Renal cortical epithelial cell (primary cell): ENCODE measurements around the gene PLPPR3. TPM values are rescaled to one million over a fixed set of nuclear protein-coding genes. Genes with fewer than 3 reads are reported as not detected.
A peak's percentile ranks its signal among the peaks of the same experiment; 100 is the strongest.
"Not testable (repeated sequence)": the region's sequence is repeated elsewhere in the genome, so short reads cannot be mapped to it uniquely, and the experiment has no call there.

Experiments used
- DNase-seq: peaks from one replicate; pipeline ENCODE4 v3.0.0-alpha.2; 2011; ENCODE audit warnings: low read depth
- total RNA-seq: library from RNA; depleted of rRNA; stranded (reverse); fragments of >200 nt; gene quantifications from 2 replicates; pipeline ENCODE4 v1.2.3, GENCODE V29; 2014

The PLPPR3 gene
- total RNA-seq, 1 donor from 2014 or later = 0.50 TPM

- no peak for DNase-seq
These were observed 6.1 kb upstream of the PLPPR3 start, which contains the start of gene AZU1 for GRCh38 chr19:827710-828321. TSS of gene AZU1 (plus strand) at chr19:827837. CDS start at chr19:827847, 10 bp downstream.

DNA sequence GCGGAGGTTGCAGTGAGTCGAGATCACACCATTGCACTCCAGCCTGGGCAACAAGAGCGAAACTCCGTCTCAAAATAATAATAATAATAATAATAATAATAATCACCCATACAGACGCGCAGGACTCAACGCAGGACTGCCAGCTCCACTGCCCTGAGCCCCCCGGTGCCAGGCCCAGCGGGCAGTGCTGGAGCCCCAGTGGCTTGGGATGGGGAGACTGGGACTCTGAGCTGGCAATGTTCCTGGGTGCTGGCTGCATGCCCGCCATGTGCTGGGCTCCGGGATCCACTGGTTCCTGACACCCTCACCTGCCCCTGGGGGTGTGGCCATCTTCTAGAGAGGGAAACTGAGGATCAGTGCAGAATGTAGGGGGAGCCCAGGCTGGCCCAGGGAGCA, 5.6 kb upstream of the PLPPR3 start:
- no peak for DNase-seq

DNA sequence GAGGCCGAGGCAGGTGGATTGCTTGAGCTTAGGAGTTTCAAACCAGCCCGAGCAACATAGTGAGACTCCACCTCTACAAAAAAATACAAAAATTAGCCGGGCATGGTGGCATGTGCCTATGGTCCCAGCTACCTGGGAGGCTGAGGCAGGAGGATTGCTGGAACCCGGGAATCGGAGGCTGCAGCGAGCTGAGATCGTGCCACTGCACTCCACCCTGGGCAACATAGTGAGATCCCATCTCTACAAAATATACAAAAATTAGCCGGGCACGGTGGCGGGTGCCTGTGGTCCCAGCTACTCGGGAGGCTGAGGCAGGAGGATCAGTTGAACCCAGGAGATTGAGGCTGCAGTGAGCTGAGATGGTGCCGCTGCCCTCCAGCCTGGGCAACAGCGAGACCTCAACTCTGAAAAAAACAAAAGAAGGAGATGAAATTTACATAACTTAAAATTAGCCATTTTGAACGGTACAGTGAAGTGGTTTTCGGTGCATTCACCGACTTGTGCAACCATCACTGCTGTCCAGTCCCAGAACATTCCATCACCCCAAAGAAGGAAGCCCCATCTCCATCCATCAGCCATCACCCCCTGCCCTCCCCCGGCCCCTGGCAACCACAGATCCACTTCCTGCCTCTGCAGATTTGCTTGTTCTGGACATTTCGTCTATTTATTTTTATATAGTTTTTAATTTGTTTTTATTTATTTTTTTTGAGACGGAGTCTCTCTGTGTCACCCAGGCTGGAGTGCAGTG, 4.3 kb upstream of the PLPPR3 start:
- DNase-seq = no peak

DNA sequence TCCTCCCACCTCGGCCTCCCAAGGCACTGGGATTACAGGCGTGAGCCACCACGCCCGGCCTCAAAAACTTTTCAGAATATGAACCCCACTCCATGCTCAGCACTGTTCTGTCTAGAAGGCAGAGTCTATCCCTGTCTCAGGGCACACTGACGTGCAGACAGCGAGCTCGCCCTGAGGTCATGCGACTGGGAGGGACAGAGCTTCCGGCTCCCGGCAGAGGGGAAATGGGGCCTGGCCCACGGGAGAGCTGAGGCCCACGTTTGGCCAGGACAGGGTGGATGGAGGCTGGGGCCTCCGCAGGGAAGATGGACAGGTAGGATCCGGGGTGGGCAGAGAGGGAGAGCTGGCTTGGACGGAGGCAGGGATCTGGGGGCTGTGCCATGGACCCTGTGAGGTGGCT, 3.1 kb upstream of the PLPPR3 start:
- DNase-seq = no peak

DNA sequence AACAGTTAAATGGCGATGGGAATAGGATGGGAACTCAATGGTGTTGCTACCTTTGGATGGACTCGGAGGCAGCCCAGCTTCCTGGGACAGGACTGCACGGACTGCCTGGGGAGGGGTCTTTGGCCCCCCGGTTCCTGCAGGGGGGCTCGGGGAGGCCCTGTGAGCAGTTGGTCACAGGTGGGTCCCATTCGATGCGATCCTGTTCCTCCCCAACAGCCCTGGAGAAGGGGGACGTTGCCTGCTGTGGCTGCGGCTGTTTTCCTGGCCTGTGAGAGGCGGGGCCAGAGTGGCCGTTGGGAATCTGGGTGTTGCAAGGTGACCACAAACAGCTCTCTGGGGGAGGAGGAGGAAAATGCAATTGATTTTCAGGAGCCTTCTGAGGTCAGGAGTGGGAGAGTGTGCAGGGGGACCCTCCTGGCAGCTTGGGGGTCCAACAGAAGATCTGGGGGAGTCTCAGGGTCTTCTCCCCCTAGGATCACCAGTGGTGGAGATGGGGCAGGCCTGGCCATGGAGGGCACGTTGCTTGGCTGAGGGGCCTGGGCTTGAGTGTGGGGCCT, 1.9 kb upstream of the PLPPR3 start:
- DNase-seq = peak; percentile 21

- no peak for DNase-seq
These were observed 427 bp downstream of the PLPPR3 start for GRCh38 chr19:821231-821824.

- not testable (repeated sequence) for DNase-seq
These were observed 1.5 kb downstream of the PLPPR3 start for GRCh38 chr19:820212-820611.

DNA sequence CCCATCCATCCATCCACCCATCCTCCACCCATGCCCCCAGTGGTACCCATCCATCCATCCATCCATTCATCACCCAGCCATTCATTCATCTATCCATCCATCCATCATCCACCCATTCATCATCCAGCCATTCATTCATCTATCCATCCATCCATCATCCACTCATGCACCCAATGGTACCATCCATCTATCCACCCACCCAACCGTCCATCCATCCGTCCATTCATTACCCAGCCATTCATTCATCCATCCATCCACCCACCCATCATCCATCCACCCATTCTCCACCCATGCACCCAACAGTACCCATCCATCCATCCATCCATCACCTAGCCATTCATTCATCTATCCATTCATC, 5.3 kb downstream of the PLPPR3 start:
- DNase-seq = no peak

DNA sequence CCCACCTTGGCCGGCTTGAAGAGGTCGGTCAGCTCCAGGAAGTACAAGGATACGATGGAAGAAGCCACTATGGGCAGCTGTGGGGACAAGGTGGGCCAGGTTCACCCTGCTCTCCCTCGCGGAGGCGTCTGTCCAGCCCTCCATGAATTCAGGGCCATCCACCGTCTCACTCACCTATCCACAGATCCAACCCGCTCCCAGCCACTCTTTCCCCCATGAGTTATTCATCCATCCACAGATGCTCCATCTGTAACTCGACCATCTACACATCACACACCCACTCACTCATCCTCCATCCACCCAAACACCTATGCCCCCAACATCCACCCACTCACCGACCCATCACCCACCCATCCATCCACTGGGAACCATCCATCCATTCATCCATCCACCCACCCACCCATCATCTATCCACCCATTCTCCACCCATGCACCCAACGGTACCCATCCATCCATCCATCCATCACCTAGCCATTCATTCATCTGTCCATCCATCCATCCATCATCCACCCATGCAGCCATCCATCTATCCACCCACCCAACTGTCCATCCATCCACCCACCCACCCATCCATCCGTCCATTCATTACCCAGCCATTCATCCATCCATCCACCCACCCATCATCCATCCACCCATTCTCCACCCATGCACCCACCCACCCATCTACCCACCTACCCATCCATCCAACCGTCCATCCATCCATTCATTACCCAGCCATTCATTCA, 5.8 kb downstream of the PLPPR3 start:
- no peak for DNase-seq

DNA sequence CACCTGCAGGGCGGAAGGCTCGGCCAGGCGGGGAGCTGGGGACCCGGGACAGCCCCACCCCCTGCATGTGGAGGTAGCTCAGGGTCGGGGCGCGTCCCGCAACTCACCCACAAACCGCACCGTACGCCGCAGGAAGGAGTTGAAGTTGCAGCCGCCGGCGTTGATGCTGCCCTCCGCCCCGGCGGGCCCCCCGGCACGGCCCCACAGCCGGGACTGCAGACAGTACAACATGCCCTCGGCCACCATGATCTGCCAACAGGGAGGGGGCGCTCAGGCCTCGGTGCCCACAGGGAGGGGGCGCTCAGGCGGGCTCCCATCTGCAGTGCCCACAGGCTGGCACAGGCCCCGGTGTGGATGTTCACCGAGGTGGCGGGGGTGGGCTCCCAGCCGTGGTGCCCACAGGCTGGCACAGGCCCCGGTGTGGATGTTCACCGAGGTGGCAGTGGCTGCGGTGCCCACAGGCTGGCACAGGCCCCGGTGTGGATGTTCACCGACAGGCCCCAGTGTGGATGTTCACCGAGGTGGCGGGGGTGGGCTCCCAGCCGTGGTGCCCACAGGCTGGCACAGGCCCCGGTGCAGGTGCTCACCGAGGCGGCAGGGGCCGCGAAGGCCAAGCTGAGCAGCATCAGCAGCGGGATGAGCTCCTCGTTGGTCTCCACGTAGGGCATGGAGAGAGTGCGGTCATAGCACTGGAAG, 6.5 kb downstream of the PLPPR3 start:
- no peak for DNase-seq

GRCh38 chr19:814152-815078, 7.3 kb downstream of the PLPPR3 start:
- no peak for DNase-seq

DNA sequence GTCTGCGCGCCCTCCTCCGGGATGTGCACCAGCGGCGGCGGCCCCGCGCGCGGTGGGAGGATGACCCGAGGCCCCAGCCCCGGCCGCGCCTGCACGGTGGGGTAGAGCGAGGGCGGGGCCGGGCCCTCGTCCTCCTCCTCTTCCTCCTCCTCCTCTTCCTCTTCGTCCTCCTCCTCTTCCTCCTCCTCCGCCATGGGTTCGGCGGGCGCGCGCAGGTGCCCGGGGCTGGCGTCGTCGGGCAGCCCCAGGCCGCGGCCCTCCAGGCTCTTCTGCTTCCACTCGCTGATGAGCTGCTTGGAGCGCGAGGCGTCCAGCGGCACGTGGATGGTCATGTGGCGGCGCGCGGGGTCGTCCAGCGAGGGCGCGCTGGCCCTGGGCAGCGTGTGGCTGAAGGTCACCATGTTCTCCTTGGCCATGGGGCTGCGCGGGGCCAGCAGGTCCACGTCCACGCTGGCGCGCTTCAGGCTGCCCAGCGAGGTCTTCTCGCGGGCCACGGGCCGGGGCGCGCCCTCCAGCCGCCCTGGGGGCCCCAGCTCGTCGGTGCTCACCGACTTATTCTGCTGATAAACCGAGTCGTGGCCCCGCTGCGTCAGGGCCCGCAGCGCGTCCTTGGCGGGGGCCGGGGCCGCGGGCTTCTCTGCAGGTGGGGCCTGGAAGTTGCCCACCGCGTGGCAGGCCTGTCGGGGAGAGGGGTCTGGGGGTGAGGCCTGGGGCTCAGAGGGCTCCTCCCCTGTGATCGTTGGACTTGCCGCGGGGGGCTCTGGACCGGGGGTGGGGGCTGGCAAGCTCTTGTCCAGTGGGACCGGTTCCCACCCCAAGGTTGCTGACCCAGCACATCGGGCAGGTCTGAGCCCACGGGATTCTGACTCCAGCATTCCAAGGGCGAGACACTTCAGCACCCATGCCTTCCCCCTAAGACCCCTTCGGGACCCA, 8.3 kb downstream of the PLPPR3 start:
- no peak for DNase-seq

- DNase-seq = no peak
These were observed 9.0 kb downstream of the PLPPR3 start for GRCh38 chr19:812747-813218.

GRCh38 chr19:812049-812746, 9.6 kb downstream of the PLPPR3 start:
- no peak for DNase-seq

DNA sequence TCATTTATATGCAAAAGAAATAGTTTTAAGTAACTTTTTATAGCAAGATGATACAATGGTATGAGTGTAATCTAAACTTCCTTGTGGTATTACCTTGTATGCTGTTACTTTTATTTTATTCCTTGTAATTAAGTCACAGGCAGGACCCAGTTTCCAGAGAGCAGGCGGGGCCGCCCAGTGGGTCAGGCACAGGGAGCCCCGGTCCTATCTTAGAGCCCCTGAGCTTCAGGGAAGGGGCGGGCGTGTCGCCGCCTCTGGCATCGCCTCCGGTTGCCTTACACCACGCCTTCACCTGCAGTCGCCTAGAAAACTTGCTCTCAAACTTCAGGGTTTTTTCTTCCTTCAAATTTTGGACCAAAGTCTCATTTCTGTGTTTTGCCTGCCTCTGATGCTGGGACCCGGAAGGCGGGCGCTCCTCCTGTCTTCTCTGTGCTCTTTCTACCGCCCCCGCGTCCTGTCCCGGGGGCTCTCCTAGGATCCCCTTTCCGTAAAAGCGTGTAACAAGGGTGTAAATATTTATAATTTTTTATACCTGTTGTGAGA, 10.2 kb downstream of the PLPPR3 start:
- DNase-seq = no peak

DNA sequence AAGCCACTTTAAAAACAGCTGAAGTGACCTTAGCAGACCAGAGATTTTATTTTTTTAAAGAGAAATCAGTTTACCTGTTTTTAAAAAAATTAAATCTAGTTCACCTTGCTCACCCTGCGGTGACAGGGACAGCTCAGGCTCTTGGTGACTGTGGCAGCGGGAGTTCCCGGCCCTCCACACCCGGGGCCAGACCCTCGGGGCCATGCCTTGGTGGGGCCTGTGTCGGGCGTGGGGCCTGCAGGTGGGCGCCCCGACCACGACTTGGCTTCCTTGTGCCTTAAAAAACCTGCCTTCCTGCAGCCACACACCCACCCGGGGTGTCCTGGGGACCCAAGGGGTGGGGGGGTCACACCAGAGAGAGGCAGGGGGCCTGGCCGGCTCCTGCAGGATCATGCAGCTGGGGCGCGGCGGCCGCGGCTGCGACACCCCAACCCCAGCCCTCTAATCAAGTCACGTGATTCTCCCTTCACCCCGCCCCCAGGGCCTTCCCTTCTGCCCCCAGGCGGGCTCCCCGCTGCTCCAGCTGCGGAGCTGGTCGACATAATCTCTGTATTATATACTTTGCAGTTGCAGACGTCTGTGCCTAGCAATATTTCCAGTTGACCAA, 10.8 kb downstream of the PLPPR3 start:
- DNase-seq = no peak

DNA sequence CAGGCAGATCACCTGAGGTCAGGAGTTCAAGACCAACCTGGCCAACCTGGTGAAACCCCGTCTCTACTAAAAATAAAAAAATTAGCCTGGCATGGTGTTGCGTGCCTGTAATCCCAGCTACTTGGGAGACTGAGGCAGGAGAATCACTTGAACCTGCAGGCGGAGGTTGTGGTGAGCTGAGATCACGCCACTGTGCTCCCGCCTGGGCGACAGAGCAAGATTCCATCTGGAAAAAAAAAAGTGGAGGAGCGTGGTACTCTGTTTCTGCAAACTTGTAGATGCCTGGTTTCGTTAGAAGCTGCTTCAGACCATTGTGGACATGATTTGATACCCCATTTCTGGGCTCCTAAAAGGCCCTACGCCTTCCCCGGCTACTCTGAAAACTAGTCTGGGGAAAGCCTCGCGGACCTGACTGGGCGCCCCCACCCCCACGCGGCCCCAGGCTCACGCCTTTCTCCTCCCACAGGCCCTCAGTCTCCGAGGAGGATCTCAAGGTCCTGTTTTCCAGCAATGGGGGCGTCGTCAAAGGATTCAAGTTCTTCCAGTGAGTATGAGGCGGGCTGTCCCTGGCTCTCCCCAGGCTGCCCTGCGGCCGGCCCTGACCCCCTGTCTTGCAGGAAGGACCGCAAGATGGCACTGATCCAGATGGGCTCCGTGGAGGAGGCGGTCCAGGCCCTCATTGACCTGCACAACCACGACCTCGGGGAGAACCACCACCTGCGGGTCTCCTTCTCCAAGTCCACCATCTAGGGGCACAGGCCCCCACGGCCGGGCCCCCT, 11.5 kb downstream of the PLPPR3 start:
- DNase-seq = no peak
